Measurements from ENCODE around the gene SWAP70. TPM values are rescaled to one million over a fixed set of nuclear protein-coding genes. Genes with fewer than 3 reads are reported as not detected.

SWAP70 gene
- total RNA-seq, 1 donor from 2014 or later, result 24.0 TPM

DNA sequence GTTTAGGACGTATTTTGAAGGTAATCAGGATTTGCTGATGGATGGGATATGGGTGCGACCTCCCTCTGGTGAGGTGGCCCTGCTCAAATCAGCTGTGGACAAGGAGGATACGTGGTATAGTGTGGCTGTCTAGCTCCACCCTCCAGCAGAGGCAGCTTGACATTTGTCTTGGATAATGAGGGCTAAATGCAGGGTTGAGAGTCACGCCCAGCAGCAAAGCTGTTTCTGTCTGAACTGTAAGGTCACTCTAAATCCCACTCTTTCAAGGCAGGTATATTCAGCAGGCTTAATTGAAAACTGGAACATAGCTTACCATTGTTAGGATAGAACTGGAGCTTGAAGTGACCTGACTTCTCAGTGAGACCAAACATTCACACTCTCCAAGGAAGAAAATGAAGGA is 98.7 kb downstream of the SWAP70 start:
- Mint-ChIP-seq H3K9me3 (no peaks in the 10 kb centered on the region), H3K4me1 (peaks cover 63% of the 10 kb centered on the region), H3K4me3 (no peak overlapping the region), H3K36me3 (no peaks in the 10 kb centered on the region), H3K27ac (peak overlapping the region; percentile 11), H3K27me3 (ENCODE audit: low read depth) (no peaks in the 10 kb centered on the region)
- TF ChIP-seq, protein P1, sequence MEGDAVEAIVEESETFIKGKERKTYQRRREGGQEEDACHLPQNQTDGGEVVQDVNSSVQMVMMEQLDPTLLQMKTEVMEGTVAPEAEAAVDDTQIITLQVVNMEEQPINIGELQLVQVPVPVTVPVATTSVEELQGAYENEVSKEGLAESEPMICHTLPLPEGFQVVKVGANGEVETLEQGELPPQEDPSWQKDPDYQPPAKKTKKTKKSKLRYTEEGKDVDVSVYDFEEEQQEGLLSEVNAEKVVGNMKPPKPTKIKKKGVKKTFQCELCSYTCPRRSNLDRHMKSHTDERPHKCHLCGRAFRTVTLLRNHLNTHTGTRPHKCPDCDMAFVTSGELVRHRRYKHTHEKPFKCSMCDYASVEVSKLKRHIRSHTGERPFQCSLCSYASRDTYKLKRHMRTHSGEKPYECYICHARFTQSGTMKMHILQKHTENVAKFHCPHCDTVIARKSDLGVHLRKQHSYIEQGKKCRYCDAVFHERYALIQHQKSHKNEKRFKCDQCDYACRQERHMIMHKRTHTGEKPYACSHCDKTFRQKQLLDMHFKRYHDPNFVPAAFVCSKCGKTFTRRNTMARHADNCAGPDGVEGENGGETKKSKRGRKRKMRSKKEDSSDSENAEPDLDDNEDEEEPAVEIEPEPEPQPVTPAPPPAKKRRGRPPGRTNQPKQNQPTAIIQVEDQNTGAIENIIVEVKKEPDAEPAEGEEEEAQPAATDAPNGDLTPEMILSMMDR (IDR thresholded peaks at IDR 0.05; ENCODE audit: unreplicated experiment), result no peak
- no peak for DNase-seq (ENCODE audit: low spot score in 2 of 2, unreplicated experiment in 2 of 2)

GRCh38 chr11:9763301-9763700 is 99.4 kb downstream of the SWAP70 start:
- Mint-ChIP-seq H3K36me3 (no peaks in the 10 kb centered on the region), H3K4me1 (peaks cover 60% of the 10 kb centered on the region)

GRCh38 chr11:9765320-9766101 is 101.6 kb downstream of the SWAP70 start:
- peaks cover 42% of the 10 kb centered on the region for H3K4me1 Mint-ChIP-seq
- H3K27ac Mint-ChIP-seq, result peak overlapping the region; percentile 91
- DNase-seq (ENCODE audit: low spot score in 2 of 2, unreplicated experiment in 2 of 2), result peak; percentile 27 to 55
- no peaks in the 10 kb centered on the region for H3K27me3 Mint-ChIP-seq (ENCODE audit: low read depth)
- H3K9me3 Mint-ChIP-seq, result no peaks in the 10 kb centered on the region
- H3K4me3 Mint-ChIP-seq, result peak overlapping the region; percentile 18
- TF ChIP-seq, protein P1 (IDR thresholded peaks at IDR 0.05; ENCODE audit: unreplicated experiment), result no peak
- H3K36me3 Mint-ChIP-seq, result no peaks in the 10 kb centered on the region

More at GRCh38 chr11:9763301-9763700, 99.4 kb downstream of the SWAP70 start:
- no peak overlapping the region for H3K4me3 Mint-ChIP-seq
- no peaks in the 10 kb centered on the region for H3K9me3 Mint-ChIP-seq
- no peak overlapping the region for H3K27ac Mint-ChIP-seq
- DNase-seq (ENCODE audit: low spot score in 2 of 2, unreplicated experiment in 2 of 2), result no peak
- TF ChIP-seq, protein P1 (IDR thresholded peaks at IDR 0.05; ENCODE audit: unreplicated experiment), result no peak
- H3K27me3 Mint-ChIP-seq (ENCODE audit: low read depth), result no peaks in the 10 kb centered on the region

- peaks cover 10% of the 10 kb centered on the region for H3K36me3 Mint-ChIP-seq
- peaks cover 22% of the 10 kb centered on the region for H3K4me1 Mint-ChIP-seq
- no peaks in the 10 kb centered on the region for H3K27me3 Mint-ChIP-seq (ENCODE audit: low read depth)
- H3K27ac Mint-ChIP-seq, result no peak overlapping the region
- TF ChIP-seq, protein P1 (IDR thresholded peaks at IDR 0.05; ENCODE audit: unreplicated experiment), result no peak
- no peaks in the 10 kb centered on the region for H3K9me3 Mint-ChIP-seq
- DNase-seq (ENCODE audit: low spot score in 2 of 2, unreplicated experiment in 2 of 2), result no peak
- H3K4me3 Mint-ChIP-seq, result no peak overlapping the region
Observed at GRCh38 chr11:9769621-9770020, 105.7 kb downstream of the SWAP70 start.

GRCh38 chr11:9771071-9771511 is 107.2 kb downstream of the SWAP70 start:
- TF ChIP-seq, protein P1 (IDR thresholded peaks at IDR 0.05; ENCODE audit: unreplicated experiment), result no peak
- Mint-ChIP-seq H3K4me1 (peaks cover 19% of the 10 kb centered on the region), H3K36me3 (peaks cover 10% of the 10 kb centered on the region), H3K9me3 (no peaks in the 10 kb centered on the region), H3K27me3 (ENCODE audit: low read depth) (no peaks in the 10 kb centered on the region), H3K27ac (peak overlapping the region; percentile 37), H3K4me3 (no peak overlapping the region)
- no peak for DNase-seq (ENCODE audit: low spot score in 2 of 2, unreplicated experiment in 2 of 2)

All from mesothelial cell of epicardium (in vitro differentiated cells).